GM10266 (cell line): Measurements from ENCODE around the gene ZIC4.

Source experiments
- DNase-seq: peaks from one replicate; pipeline ENCODE4 v3.0.0; 2012; ENCODE audit errors: extremely low spot score
- CTCF ChIP-seq: IDR thresholded peaks from 2 replicates; pipeline ENCODE4 v1.5.1; 2012; ENCODE audit warnings: mild to moderate bottlenecking, low read depth; ENCODE audit not compliant: control insufficient read depth, insufficient read depth; ENCODE audit errors: missing control alignments

The ZIC4 gene

GRCh38 chr3:147371771-147372340 is 34.5 kb downstream of the ZIC4 start:
- TF ChIP-seq CTCF: no peak

GRCh38 chr3:147371140-147371539 is 35.2 kb downstream of the ZIC4 start:
- no peak for DNase-seq
- TF ChIP-seq CTCF: no peak

More at GRCh38 chr3:147371771-147372340, 34.5 kb downstream of the ZIC4 start:
- no peak for DNase-seq

GRCh38 chr3:147370349-147370748 is 36.0 kb downstream of the ZIC4 start:
- no peak for DNase-seq
- TF ChIP-seq CTCF: no peak

GRCh38 chr3:147369661-147370123 is 36.7 kb downstream of the ZIC4 start:
- no peak for DNase-seq
- TF ChIP-seq CTCF: no peak

- no peak for DNase-seq
- no peak for TF ChIP-seq CTCF
Observed at GRCh38 chr3:147369231-147369630, 37.1 kb downstream of the ZIC4 start.

- no peak for DNase-seq
- no peak for TF ChIP-seq CTCF
Observed at GRCh38 chr3:147368561-147369221, 37.7 kb downstream of the ZIC4 start.

GRCh38 chr3:147368151-147368550 is 38.2 kb downstream of the ZIC4 start:
- DNase-seq: no peak
- TF ChIP-seq CTCF: no peak
